GM12878 (cell line): Measurements from ENCODE around the gene ERVV-1. TPM values are rescaled to one million over a fixed set of nuclear protein-coding genes. Genes with fewer than 3 reads are reported as not detected.

Source experiments
- ATAC-seq: fragments of 200-7000 bp; cut with Tn5 transposase; 3 replicates; pipeline ENCODE4 v1.9.1; 2020; ENCODE audit warnings: mild to moderate bottlenecking, moderate library complexity
- BruUV-seq: library from RNA; stranded (reverse); fragments of 400-500 nt; replicated peaks from 2 replicates; lab custom pipeline; 2021; lab: Mats Ljungman, UMichigan
- CTCF ChIA-PET: fragments of 300-600 bp; sonication (Branson Sonifier 250); formaldehyde crosslinking; extraction: SDS; loops from one replicate; lab custom pipeline; 2021; ENCODE audit warnings: inconsistent platforms; lab: Yijun Ruan, JAX
- POLR2A ChIA-PET: fragments of 350-600 bp; formaldehyde crosslinking; extraction: SDS; loops from one replicate; lab custom pipeline; 2021; ENCODE audit warnings: inconsistent platforms; lab: Charles Lee
- RAD21 ChIA-PET: fragments of 300-600 bp; sonication (Branson Sonifier 250); formaldehyde crosslinking; loops from one replicate; lab custom pipeline; 2023; ENCODE audit warnings: antibody characterized with exemption; ENCODE audit not compliant: unreplicated experiment; lab: Charles Lee
- SMC1A ChIA-PET: fragments of 300-600 bp; sonication (Branson Sonifier 250); formaldehyde crosslinking; loops from one replicate; lab custom pipeline; 2023; ENCODE audit not compliant: unreplicated experiment, uncharacterized antibody; lab: Charles Lee
- DNase-seq: peaks from one replicate; pipeline ENCODE4 v3.0.0-alpha.2; 2011; ENCODE audit warnings: low read depth, low spot score
- FAIRE-seq: peaks from 3 replicates; lab custom pipeline; 2011; peaks lifted over from hg19 to GRCh38; lab: Jason Lieb, UNC
- H2AFZ ChIP-seq: 2 replicates; pipeline ENCODE4 v1.6.0; 2011; ENCODE audit warnings: low read depth, low read length, control low read depth; ENCODE audit not compliant: control insufficient read depth
- H3K27ac ChIP-seq: 2 replicates; pipeline ENCODE4 v1.5.1; 2011; ENCODE audit warnings: control low read depth; ENCODE audit not compliant: control insufficient read depth, insufficient read depth
- H3K27me3 ChIP-seq, 2 experiments: replicated peaks in 1 of 2; 2 replicates each; pipeline versions ENCODE4 v1.6.0 to v1.6.1; 2011; ENCODE audit warnings: low read length in 1 of 2; ENCODE audit not compliant: control insufficient read depth in 2 of 2, insufficient read depth in 2 of 2
- H3K36me3 ChIP-seq, 2 experiments: 2 replicates each; pipeline ENCODE4 v1.5.1; 2011; ENCODE audit warnings: low read length in 1 of 2; ENCODE audit not compliant: control insufficient read depth in 2 of 2, insufficient read depth in 2 of 2
- H3K4me1 ChIP-seq: 2 replicates; pipeline ENCODE4 v1.6.1; 2011; ENCODE audit warnings: mild to moderate bottlenecking, low read length, moderate library complexity, mixed read lengths; ENCODE audit not compliant: control insufficient read depth, insufficient read depth
- H3K4me2 ChIP-seq: 2 replicates; pipeline ENCODE4 v1.6.0; 2011; ENCODE audit warnings: control low read depth; ENCODE audit not compliant: control insufficient read depth, insufficient read depth
- H3K4me3 ChIP-seq: fragments of 200-600 bp; sonication (generic); 2 replicates; pipeline ENCODE4 v1.5.1; 2016
- H3K79me2 ChIP-seq: 2 replicates; pipeline ENCODE4 v1.6.0; 2011; ENCODE audit warnings: low read length; ENCODE audit not compliant: control insufficient read depth, insufficient read depth
- H3K9ac ChIP-seq: 2 replicates; pipeline ENCODE4 v1.8.0; 2011; ENCODE audit warnings: low read length, control low read depth, mixed read lengths; ENCODE audit not compliant: control insufficient read depth, insufficient read depth
- H3K9me3 ChIP-seq: replicated peaks from 3 replicates; pipeline ENCODE4 v1.5.1; 2011; ENCODE audit warnings: mild to moderate bottlenecking, low read length; ENCODE audit not compliant: control insufficient read depth, insufficient read depth
- H4K20me1 ChIP-seq: 2 replicates; pipeline ENCODE4 v1.6.0; 2011; ENCODE audit not compliant: control insufficient read depth, insufficient read depth
- ASH2L ChIP-seq: fragments of 300-600, 200-600 bp; sonication (generic); IDR thresholded peaks from 2 replicates; pipeline ENCODE4 v1.6.1; 2017; ENCODE audit warnings: low read depth, mild to moderate bottlenecking, borderline replicate concordance
- ATF3 ChIP-seq: IDR thresholded peaks from 2 replicates; pipeline ENCODE4 v1.6.1; 2011; ENCODE audit warnings: low read depth, mild to moderate bottlenecking, low read length, moderate library complexity, borderline replicate concordance; ENCODE audit errors: extremely low read depth
- CBFB ChIP-seq: IDR thresholded peaks from 2 replicates; pipeline ENCODE4 v1.6.1; 2016; ENCODE audit warnings: antibody characterized with exemption, low read depth
- ESRRA ChIP-seq: IDR thresholded peaks from 2 replicates; pipeline ENCODE4 v1.6.1; 2012; ENCODE audit warnings: mild to moderate bottlenecking, low read length, improper control_type of control experiment
- GATAD2B ChIP-seq: fragments of 450-650 bp; conservative IDR thresholded peaks from 2 replicates; pipeline ENCODE4 v1.6.1; 2017; ENCODE audit warnings: low read depth, mild to moderate bottlenecking, moderate library complexity
- HDAC2 ChIP-seq: fragments of 200-600 bp; sonication (generic); IDR thresholded peaks from 2 replicates; pipeline ENCODE4 v1.6.1; 2017
- KDM1A ChIP-seq: fragments of 200-600 bp; sonication (generic); IDR thresholded peaks from 2 replicates; pipeline ENCODE4 v1.6.1; 2016; ENCODE audit warnings: borderline replicate concordance
- KLF5 ChIP-seq: fragments of 450-650 bp; IDR thresholded peaks from 2 replicates; pipeline ENCODE4 v1.6.1; 2014; ENCODE audit warnings: mild to moderate bottlenecking; ENCODE audit not compliant: partially characterized antibody
- MEF2A ChIP-seq: IDR thresholded peaks from 2 replicates; pipeline ENCODE4 v1.6.1; 2011; ENCODE audit warnings: low read depth, mild to moderate bottlenecking, low read length, moderate library complexity; ENCODE audit not compliant: insufficient read depth
- NR2C1 ChIP-seq: fragments of 450-650 bp; IDR thresholded peaks from 2 replicates; pipeline ENCODE4 v1.6.1; 2017; ENCODE audit warnings: antibody characterized with exemption, mild to moderate bottlenecking, moderate library complexity
- NR2C2 ChIP-seq: IDR thresholded peaks from 2 replicates; pipeline ENCODE4 v1.6.1; 2011; ENCODE audit warnings: borderline replicate concordance, low read depth; ENCODE audit not compliant: control insufficient read depth, insufficient read length
- POU2F2 ChIP-seq: IDR thresholded peaks from 3 replicates; pipeline ENCODE4 v1.6.1; 2011; ENCODE audit warnings: low read depth, mild to moderate bottlenecking, low read length, borderline replicate concordance
- RCOR1 ChIP-seq: conservative IDR thresholded peaks from 2 replicates; pipeline ENCODE4 v1.6.1; 2012; ENCODE audit warnings: low read depth, low read length, improper control_type of control experiment
- RFX5 ChIP-seq: IDR thresholded peaks from 2 replicates; pipeline ENCODE4 v1.6.1; 2011; ENCODE audit warnings: low read depth, low read length, improper control_type of control experiment
- SMAD1 ChIP-seq: fragments of 450-650 bp; IDR thresholded peaks from 2 replicates; pipeline ENCODE4 v1.6.1; 2018; ENCODE audit warnings: mild to moderate bottlenecking, low read depth; ENCODE audit not compliant: partially characterized antibody
- SPI1 ChIP-seq: IDR thresholded peaks from 2 replicates; pipeline ENCODE4 v1.6.1; 2011; ENCODE audit warnings: low read depth, mild to moderate bottlenecking, low read length, moderate library complexity, borderline replicate concordance; ENCODE audit not compliant: insufficient read depth
- TCF7 ChIP-seq: IDR thresholded peaks from 2 replicates; pipeline ENCODE4 v1.6.1; 2014; ENCODE audit warnings: antibody characterized with exemption, borderline replicate concordance
- WGBS: methylation state at CpG from one replicate; pipeline ENCODE4 v1.1.6; 2016; ENCODE audit warnings: low lambda C conversion rate; ENCODE audit not compliant: insufficient replicate concordance, insufficient coverage; ENCODE audit errors: missing lambda C conversion rate; 5-methylcytosine and 5-hydroxymethylcytosine counted together
- in situ Hi-C: fragments of 300-500 bp; cut with MboI; formaldehyde crosslinking; loops from 9 replicates; pipeline ENCODE4 v1.14.3; 2018; ENCODE audit warnings: mixed read lengths
- intact Hi-C: fragments of 100-400 bp; cut with micrococcal nuclease; formaldehyde crosslinking; loops from one replicate; pipeline ENCODE4 v1.14.2; 2022; ENCODE audit not compliant: unreplicated experiment
- polyA plus RNA-seq, 11 experiments: library from polyadenylated mRNA; depleted of rRNA in 4 of 11; unstranded in 6 of 11; stranded (reverse) in 5 of 11; fragments of >200 nt; fragmentation: Nextera tagmentation in 4 of 11; fragmentation: Illumina TruSeq in 1 of 11; extraction: Ambion mirVana in 4 of 11; extraction: Trizol in 1 of 11; gene quantifications; 1 replicate in 1 of 11; 2 replicates in 10 of 11; pipeline versions ENCODE4 v1.2.1 to v1.2.3, GENCODE V29; 2011 to 2016; ENCODE audit warnings: inconsistent platforms in 2 of 11, missing spikeins in 2 of 11, low read depth in 1 of 11
- total RNA-seq, 4 experiments: library from RNA; depleted of rRNA in 3 of 4; stranded (reverse); fragments of >200 nt in 3 of 4; fragmentation: Illumina TruSeq in 1 of 4; extraction: Trizol in 1 of 4; gene quantifications; 2 replicates each; pipeline versions ENCODE4 v1.2.1 to v1.2.3, GENCODE V29; 2013 to 2021
- TF ChIP-seq, protein P1 (sequence below): fragments of 450-650 bp; formaldehyde crosslinking; IDR thresholded peaks from 2 replicates; pipeline ENCODE4 v1.5.0; 2022; ENCODE audit warnings: mild to moderate bottlenecking, missing genetic modification characterization
- TF ChIP-seq, protein P2 (sequence below): IDR thresholded peaks from 2 replicates; pipeline ENCODE4 v1.6.1; 2012; ENCODE audit warnings: low read length, inconsistent platforms

ERVV-1 gene
- total and polyA plus RNA-seq, 10 of the 15 experiments (the other 5 are each of a cell fraction or from before 2014, with no cell fraction given) = 0.05 TPM; not detected in 9

DNA sequence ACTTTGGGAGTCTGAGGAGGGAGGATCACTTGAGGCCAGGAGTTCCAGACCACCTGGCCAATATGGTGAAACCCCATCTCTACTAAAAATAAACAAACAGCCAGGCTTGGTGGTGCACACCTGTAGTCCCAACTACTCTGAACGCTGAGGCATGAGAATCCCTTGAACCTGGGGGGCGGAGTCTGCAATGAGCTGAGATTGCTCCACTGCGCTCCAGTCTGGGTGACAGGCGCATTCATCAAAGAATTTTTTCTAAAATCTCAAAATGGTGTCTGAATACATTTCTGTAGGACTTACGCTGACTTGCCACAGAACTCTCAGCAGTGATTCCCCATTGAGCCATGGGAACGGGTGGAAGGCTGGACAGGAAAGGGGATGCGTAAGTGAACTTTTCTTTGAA lies 18.0 kb upstream of the ERVV-1 start (continued):
- TF ChIP-seq KLF5 = no peak
- no peak for TF ChIP-seq CBFB
- TF ChIP-seq, all 136 proteins: peak for 0

GRCh38 chr19:52997975-52998374 lies 15.7 kb upstream of the ERVV-1 start:
- Histone ChIP-seq H3K79me2 (no peaks in the 10 kb centered on the region), H3K4me3 (no peak overlapping the region), H3K36me3 (no peaks in the 10 kb centered on the region), H3K4me1 (no peaks in the 10 kb centered on the region), H3K9me3 (peaks cover 2% of the 10 kb centered on the region; the same call in 1 of the 3 replicates), H2AFZ (no peak overlapping the region), H3K4me2 (no peak overlapping the region), H3K9ac (no peak overlapping the region), H3K27me3 (no peaks in the 10 kb centered on the region), H4K20me1 (no peaks in the 10 kb centered on the region), H3K27ac (no peak overlapping the region)
- 79% methylated on average over 9 of the region's 9 CpGs for WGBS
- DNase-seq = no peak
- FAIRE-seq = no peak
- no TSS peak for BruUV-seq
- ChIA-PET RAD21 (no interaction called here), CTCF (no interaction called here), POLR2A (no interaction called here), SMC1A (no interaction called here)
- TF ChIP-seq ESRRA = no peak
- no peak for TF ChIP-seq HDAC2
- TF ChIP-seq SMAD1 = no peak
- TF ChIP-seq TCF7 = no peak
- no peak for TF ChIP-seq KDM1A
- TF ChIP-seq NR2C1 = no peak
- no peak for TF ChIP-seq MEF2A
- no peak for TF ChIP-seq SPI1
- TF ChIP-seq, protein P1, sequence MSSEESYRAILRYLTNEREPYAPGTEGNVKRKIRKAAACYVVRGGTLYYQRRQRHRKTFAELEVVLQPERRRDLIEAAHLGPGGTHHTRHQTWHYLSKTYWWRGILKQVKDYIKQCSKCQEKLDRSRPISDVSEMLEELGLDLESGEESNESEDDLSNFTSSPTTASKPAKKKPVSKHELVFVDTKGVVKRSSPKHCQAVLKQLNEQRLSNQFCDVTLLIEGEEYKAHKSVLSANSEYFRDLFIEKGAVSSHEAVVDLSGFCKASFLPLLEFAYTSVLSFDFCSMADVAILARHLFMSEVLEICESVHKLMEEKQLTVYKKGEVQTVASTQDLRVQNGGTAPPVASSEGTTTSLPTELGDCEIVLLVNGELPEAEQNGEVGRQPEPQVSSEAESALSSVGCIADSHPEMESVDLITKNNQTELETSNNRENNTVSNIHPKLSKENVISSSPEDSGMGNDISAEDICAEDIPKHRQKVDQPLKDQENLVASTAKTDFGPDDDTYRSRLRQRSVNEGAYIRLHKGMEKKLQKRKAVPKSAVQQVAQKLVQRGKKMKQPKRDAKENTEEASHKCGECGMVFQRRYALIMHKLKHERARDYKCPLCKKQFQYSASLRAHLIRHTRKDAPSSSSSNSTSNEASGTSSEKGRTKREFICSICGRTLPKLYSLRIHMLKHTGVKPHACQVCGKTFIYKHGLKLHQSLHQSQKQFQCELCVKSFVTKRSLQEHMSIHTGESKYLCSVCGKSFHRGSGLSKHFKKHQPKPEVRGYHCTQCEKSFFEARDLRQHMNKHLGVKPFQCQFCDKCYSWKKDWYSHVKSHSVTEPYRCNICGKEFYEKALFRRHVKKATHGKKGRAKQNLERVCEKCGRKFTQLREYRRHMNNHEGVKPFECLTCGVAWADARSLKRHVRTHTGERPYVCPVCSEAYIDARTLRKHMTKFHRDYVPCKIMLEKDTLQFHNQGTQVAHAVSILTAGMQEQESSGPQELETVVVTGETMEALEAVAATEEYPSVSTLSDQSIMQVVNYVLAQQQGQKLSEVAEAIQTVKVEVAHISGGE = no peak
- TF ChIP-seq NR2C2 = no peak
- no peak for TF ChIP-seq RCOR1
- TF ChIP-seq, protein P2, sequence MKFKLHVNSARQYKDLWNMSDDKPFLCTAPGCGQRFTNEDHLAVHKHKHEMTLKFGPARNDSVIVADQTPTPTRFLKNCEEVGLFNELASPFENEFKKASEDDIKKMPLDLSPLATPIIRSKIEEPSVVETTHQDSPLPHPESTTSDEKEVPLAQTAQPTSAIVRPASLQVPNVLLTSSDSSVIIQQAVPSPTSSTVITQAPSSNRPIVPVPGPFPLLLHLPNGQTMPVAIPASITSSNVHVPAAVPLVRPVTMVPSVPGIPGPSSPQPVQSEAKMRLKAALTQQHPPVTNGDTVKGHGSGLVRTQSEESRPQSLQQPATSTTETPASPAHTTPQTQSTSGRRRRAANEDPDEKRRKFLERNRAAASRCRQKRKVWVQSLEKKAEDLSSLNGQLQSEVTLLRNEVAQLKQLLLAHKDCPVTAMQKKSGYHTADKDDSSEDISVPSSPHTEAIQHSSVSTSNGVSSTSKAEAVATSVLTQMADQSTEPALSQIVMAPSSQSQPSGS = no peak
- TF ChIP-seq ASH2L = no peak
- no peak for TF ChIP-seq RFX5
- TF ChIP-seq GATAD2B = no peak
- TF ChIP-seq ATF3 = no peak
- TF ChIP-seq POU2F2 = no peak
- ATAC-seq = no peak
- intact Hi-C loops = no loop called here
- in situ Hi-C loops = no loop called here
